Measurements from ENCODE around the gene SNRPD1.
"Not testable (repeated sequence)": the region's sequence is repeated elsewhere in the genome, so short reads cannot be mapped to it uniquely, and the experiment has no call there.

Gene SNRPD1

GRCh38 chr18:21604671-21605070 is 7.4 kb upstream of the SNRPD1 start:
- Mint-ChIP-seq H3K4me3 (peak overlapping the region in 1 of 2 donors; percentile 25), H3K4me1 (ENCODE audit: low read depth in 2 of 2) (peaks cover 10 to 15% of the 10 kb centered on the region in 2 donors), H3K36me3 (ENCODE audit: insufficient read depth) (peaks cover 26% of the 10 kb centered on the region), H3K27ac (peak overlapping the region in 1 of 2 donors; percentile 82), H3K27me3 (no peaks in the 10 kb centered on the region), H3K9me3 (no peaks in the 10 kb centered on the region)
- ATAC-seq (replicated peaks) (no peak), DNase-seq (no peak)

DNA sequence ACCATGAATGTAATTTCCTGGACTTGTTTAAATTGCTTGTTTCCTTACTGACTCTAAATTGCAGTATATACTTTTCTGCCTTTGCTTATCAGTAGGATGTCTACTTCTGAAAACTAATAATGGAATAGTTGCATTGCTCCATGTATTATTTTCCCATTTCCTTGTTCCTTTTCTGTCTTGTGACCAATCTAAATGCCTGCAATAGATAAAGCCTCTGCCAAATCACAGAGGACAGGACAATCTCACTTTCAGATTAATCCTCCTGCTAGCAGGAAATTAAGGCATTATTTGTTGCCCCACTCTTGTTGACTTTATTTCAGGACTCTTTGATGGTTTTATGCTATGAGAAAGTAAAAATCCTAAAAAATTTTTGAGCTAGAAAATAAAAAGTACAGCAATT is 6.9 kb upstream of the SNRPD1 start:
- peaks cover 8 to 12% of the 10 kb centered on the region in 2 donors for H3K4me1 Mint-ChIP-seq (ENCODE audit: low read depth in 2 of 2)
- no peaks in the 10 kb centered on the region for H3K27me3 Mint-ChIP-seq
- no peak for DNase-seq
- H3K9me3 Mint-ChIP-seq = no peaks in the 10 kb centered on the region
- peak overlapping the region; percentile 23 to 82 for H3K27ac Mint-ChIP-seq
- ATAC-seq (replicated peaks) = no peak
- no peak overlapping the region for H3K4me3 Mint-ChIP-seq
- H3K36me3 Mint-ChIP-seq (ENCODE audit: insufficient read depth) = peaks cover 20% of the 10 kb centered on the region

- H3K27me3 Mint-ChIP-seq; ATAC-seq (replicated peaks); DNase-seq; H3K9me3 Mint-ChIP-seq: not testable (repeated sequence)
- Mint-ChIP-seq H3K27ac (peak overlapping the region; percentile 91 to 95), H3K36me3 (ENCODE audit: insufficient read depth) (peaks cover 21% of the 10 kb centered on the region), H3K4me1 (ENCODE audit: low read depth in 2 of 2) (peaks cover 14 to 17% of the 10 kb centered on the region in 2 donors), H3K4me3 (peak overlapping the region; percentile 88 to 96)
Measured at GRCh38 chr18:21611401-21612124, 551 bp upstream of the SNRPD1 start.

GRCh38 chr18:21621640-21622039 is 9.5 kb downstream of the SNRPD1 start:
- not testable (repeated sequence) for H3K4me3 Mint-ChIP-seq; H3K27me3 Mint-ChIP-seq; DNase-seq; H3K27ac Mint-ChIP-seq; ATAC-seq (replicated peaks); H3K9me3 Mint-ChIP-seq
- H3K36me3 Mint-ChIP-seq (ENCODE audit: insufficient read depth) = peaks cover 63% of the 10 kb centered on the region
- peaks cover 7 to 17% of the 10 kb centered on the region in 2 donors for H3K4me1 Mint-ChIP-seq (ENCODE audit: low read depth in 2 of 2)

- H3K27ac Mint-ChIP-seq = peak overlapping the region; percentile 46 to 59
- ATAC-seq (replicated peaks) (no peak), DNase-seq (no peak)
- peaks cover 6 to 18% of the 10 kb centered on the region in 2 donors for H3K4me1 Mint-ChIP-seq (ENCODE audit: low read depth in 2 of 2)
- H3K36me3 Mint-ChIP-seq (ENCODE audit: insufficient read depth) = peaks cover 83% of the 10 kb centered on the region
- no peaks in the 10 kb centered on the region for H3K27me3 Mint-ChIP-seq
- H3K4me3 Mint-ChIP-seq = peak overlapping the region in 1 of 2 donors; percentile 11
- no peaks in the 10 kb centered on the region for H3K9me3 Mint-ChIP-seq
Measured at GRCh38 chr18:21629089-21629832, 17.1 kb downstream of the SNRPD1 start.

GRCh38 chr18:21632393-21632792 is 20.3 kb downstream of the SNRPD1 start:
- H3K9me3 Mint-ChIP-seq = no peaks in the 10 kb centered on the region

DNA sequence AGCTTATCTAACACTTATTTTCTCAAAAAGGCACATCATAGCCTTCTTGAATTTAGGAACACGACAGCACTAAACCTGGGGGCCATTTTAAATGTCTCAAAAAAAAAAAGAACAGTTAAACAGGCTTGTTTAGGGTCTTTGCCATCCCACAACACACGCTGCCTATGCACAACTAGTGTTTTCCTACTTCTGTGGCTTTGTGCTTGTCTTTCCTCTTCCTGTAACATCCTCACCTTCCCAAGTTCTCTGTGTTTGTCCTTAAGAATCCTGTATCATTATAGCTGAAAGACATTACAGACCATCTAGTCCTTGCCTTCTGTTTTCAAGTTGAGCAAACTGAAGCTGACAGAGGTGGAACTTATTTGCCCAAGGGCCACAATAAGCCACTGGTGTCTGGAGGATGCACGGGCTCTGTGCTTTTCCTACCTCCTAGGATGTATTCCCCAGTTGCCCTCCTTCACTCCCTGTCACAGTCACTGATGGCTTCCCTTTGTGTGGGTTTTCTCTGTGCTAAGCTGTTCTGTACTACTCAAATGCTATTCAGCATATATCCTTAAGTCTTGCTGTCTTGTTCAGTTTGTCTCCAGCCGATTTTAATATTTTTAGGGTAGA is 22.6 kb downstream of the SNRPD1 start:
- DNase-seq (no peak), ATAC-seq (replicated peaks) (no peak)
- Mint-ChIP-seq H3K4me1 (ENCODE audit: low read depth in 2 of 2) (no peaks in the 10 kb centered on the region), H3K4me3 (no peak overlapping the region), H3K27me3 (no peaks in the 10 kb centered on the region), H3K36me3 (ENCODE audit: insufficient read depth) (peaks cover 41% of the 10 kb centered on the region), H3K9me3 (no peaks in the 10 kb centered on the region), H3K27ac (peak overlapping the region in 1 of 2 donors; percentile 55)

More at GRCh38 chr18:21632393-21632792, 20.3 kb downstream of the SNRPD1 start:
- Mint-ChIP-seq H3K4me1 (ENCODE audit: low read depth in 2 of 2) (peaks cover 5 to 18% of the 10 kb centered on the region in 2 donors), H3K27me3 (no peaks in the 10 kb centered on the region), H3K27ac (peak overlapping the region in 1 of 2 donors; percentile 57), H3K4me3 (no peak overlapping the region), H3K36me3 (ENCODE audit: insufficient read depth) (peaks cover 61% of the 10 kb centered on the region)
- DNase-seq (no peak), ATAC-seq (replicated peaks) (no peak)

- Mint-ChIP-seq H3K27me3 (no peaks in the 10 kb centered on the region), H3K27ac (no peak overlapping the region), H3K4me1 (ENCODE audit: low read depth in 2 of 2) (no peaks in the 10 kb centered on the region), H3K9me3 (no peaks in the 10 kb centered on the region), H3K36me3 (ENCODE audit: insufficient read depth) (peaks cover 21% of the 10 kb centered on the region), H3K4me3 (no peak overlapping the region)
- DNase-seq (no peak), ATAC-seq (replicated peaks) (no peak)
Measured at GRCh38 chr18:21636769-21637168, 24.7 kb downstream of the SNRPD1 start.

GRCh38 chr18:21638822-21639221 is 26.7 kb downstream of the SNRPD1 start:
- Mint-ChIP-seq H3K27me3 (no peaks in the 10 kb centered on the region), H3K27ac (peak overlapping the region in 1 of 2 donors; percentile 56), H3K9me3 (no peaks in the 10 kb centered on the region)

DNA sequence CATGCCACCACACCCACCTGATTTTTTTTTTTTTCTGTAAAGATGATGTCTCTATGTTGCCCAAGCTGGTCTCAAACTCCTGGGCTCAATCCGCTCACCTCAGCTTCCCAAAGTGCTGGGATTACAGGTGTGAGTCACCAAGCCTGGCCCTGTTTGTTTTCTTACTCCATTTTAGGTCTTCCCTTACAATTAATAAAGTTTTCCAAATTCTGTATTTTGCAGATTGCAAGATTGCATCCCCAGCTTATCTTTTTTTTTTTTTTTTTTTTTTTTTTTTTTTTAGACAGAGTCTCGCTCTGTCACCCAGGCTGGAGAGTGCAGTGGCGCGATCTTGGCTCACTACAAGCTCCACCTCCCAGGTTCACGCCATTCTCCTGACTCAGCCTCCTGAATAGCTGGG is 28.3 kb downstream of the SNRPD1 start:
- not testable (repeated sequence) for H3K27ac Mint-ChIP-seq; H3K4me1 Mint-ChIP-seq (ENCODE audit: low read depth in 2 of 2); H3K27me3 Mint-ChIP-seq; DNase-seq; H3K9me3 Mint-ChIP-seq; ATAC-seq (replicated peaks); H3K36me3 Mint-ChIP-seq (ENCODE audit: insufficient read depth); H3K4me3 Mint-ChIP-seq

More at GRCh38 chr18:21638822-21639221, 26.7 kb downstream of the SNRPD1 start:
- H3K4me3 Mint-ChIP-seq = no peak overlapping the region
- ATAC-seq (replicated peaks) = no peak
- H3K36me3 Mint-ChIP-seq (ENCODE audit: insufficient read depth) = peaks cover 11% of the 10 kb centered on the region
- no peaks in the 10 kb centered on the region for H3K4me1 Mint-ChIP-seq (ENCODE audit: low read depth in 2 of 2)
- DNase-seq = no peak

GRCh38 chr18:21650311-21650710 is 38.2 kb downstream of the SNRPD1 start:
- no peak overlapping the region for H3K27ac Mint-ChIP-seq
- peaks cover 23% of the 10 kb centered on the region for H3K36me3 Mint-ChIP-seq (ENCODE audit: insufficient read depth)
- ATAC-seq (replicated peaks) = no peak
- no peak for DNase-seq
- no peak overlapping the region for H3K4me3 Mint-ChIP-seq
- H3K9me3 Mint-ChIP-seq = no peaks in the 10 kb centered on the region
- no peaks in the 10 kb centered on the region for H3K27me3 Mint-ChIP-seq
- H3K4me1 Mint-ChIP-seq (ENCODE audit: low read depth in 2 of 2) = no peaks in the 10 kb centered on the region

GRCh38 chr18:21652073-21652472 is 40.0 kb downstream of the SNRPD1 start:
- H3K4me1 Mint-ChIP-seq (ENCODE audit: low read depth in 2 of 2) = no peaks in the 10 kb centered on the region
- H3K27ac Mint-ChIP-seq = no peak overlapping the region
- no peaks in the 10 kb centered on the region for H3K9me3 Mint-ChIP-seq
- no peak for DNase-seq
- H3K36me3 Mint-ChIP-seq (ENCODE audit: insufficient read depth) = peaks cover 33% of the 10 kb centered on the region
- ATAC-seq (replicated peaks) = no peak
- H3K4me3 Mint-ChIP-seq = no peak overlapping the region
- H3K27me3 Mint-ChIP-seq = no peaks in the 10 kb centered on the region

DNA sequence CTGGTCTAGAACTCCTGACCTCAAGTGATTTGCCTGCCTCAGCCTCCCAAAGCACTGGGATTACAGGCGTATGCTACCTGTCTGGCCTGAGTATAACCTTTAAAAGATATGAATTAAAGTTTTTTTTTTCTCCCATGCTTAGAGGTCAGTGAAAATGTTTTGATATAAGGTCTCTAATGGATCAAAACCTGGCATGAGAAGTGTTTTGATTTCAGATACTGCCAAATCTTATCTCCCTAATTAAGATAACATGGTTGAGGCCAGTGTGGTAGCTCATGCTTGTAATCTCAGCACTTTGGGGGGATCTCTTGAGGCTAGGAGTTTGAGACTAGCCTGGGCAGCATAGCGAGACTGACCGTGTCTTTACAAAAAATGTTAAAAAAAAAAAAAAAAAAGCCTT is 41.2 kb downstream of the SNRPD1 start:
- DNase-seq (no peak), ATAC-seq (replicated peaks) (no peak)
- peaks cover 40% of the 10 kb centered on the region for H3K36me3 Mint-ChIP-seq (ENCODE audit: insufficient read depth)

More for the DNA sequence above, 41.2 kb downstream of the SNRPD1 start:
- Mint-ChIP-seq H3K27me3 (no peaks in the 10 kb centered on the region), H3K9me3 (no peaks in the 10 kb centered on the region), H3K4me3 (no peak overlapping the region), H3K27ac (no peak overlapping the region), H3K4me1 (ENCODE audit: low read depth in 2 of 2) (no peaks in the 10 kb centered on the region)
